GM18502 (cell line): ENCODE measurements around the gene NME4.
"Not testable (repeated sequence)": the region's sequence is repeated elsewhere in the genome, so short reads cannot be mapped to it uniquely, and the experiment has no call there.

Experiments used
- ATAC-seq: cut with Tn5 transposase; IDR thresholded peaks from one replicate; pipeline ENCODE4 v1.9.1; 2021; ENCODE audit warnings: mild to moderate bottlenecking; ENCODE audit not compliant: unreplicated experiment, poor library complexity

Gene NME4

DNA sequence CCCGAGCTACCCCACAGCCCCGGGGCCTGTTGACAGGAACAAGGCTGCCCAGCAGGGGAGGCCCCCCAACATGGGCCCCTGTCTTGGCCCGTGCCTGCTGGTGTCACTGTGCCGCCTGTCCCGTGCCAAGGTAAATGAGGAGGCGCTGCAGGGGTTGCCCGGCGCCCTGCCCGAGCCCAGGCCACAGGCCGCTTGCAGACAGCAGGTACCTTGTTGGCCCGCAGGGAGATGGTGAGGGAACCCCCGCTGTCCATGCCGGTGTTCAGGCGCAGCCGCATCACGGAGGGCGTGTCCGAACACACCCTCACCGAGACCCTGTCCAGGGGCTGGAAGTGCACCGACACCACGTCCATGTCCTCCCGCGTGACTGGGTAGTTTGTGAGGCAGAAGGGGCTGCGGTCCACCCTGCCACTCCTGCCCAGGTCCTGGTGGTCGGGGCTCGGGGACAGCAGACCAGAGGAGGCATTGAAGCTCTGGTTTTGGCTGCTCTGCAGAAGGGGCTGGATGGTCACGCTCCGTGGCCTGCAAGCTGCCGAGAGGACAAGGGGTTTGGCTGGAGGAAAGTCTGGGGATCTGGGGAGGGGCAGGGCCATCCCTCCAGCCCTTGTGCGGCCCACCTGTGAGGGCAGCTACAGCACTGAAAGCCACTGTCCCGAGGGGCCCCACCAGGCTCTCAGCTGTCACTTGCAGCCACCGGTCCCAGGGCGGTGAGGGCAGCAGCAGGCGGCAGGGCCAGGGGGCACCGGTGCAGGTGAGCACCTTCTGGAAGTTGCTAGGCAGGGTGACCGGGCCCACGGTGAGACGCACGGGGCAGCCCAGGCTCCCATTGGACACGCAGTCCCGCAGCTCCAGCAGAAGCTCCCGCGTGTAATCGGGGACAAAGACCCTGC, 20.8 kb upstream of the NME4 start:
- ATAC-seq = no peak

GRCh38 chr16:376817-377418, 20.1 kb upstream of the NME4 start:
- no peak for ATAC-seq

DNA sequence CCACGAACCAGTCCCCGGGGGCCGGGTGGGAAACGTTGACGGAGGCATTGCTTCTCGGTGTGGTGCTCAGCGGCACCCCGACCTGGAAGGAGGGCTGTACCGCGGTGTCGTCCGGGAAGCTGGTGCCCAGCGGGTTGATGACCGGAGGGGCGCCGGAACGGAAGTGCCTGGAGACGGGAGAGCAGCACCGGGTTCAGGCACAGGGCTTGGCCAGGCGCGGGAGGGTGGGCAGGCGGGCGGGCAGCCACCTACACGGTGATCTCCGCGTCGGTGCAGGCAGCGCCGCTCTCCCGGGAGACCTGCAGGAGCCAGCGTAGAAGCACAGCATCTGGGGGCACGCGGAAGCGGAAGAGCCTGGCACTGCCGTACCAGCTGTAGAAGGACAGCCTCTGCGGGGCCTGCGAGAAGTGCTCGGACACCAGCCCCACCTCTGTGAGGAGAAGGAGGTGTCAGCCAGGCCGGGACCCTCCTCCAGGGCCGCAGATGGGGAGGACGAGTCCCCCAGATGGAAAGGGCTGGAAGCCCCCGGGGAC, 19.5 kb upstream of the NME4 start:
- no peak for ATAC-seq

- not testable (repeated sequence) for ATAC-seq
Measured at GRCh38 chr16:378113-378820, 18.7 kb upstream of the NME4 start.

DNA sequence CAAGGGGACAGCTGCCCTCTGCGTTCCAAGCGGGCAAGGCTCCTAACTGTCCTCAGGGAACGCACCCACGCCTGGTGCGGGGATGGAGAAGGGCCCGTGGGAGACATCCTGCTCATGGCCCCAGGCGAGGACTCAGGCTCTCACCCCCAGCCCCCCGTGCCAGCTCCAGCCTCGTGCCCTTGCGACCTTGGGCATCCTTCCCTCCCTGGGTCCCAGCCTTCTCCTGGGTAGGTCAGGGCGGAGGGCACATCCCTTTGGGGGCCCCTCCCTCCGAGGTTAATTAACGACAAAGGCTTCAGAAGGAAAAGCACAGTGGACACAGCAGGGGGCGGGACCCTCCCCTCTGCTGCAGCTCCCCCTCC, 18.2 kb upstream of the NME4 start:
- no peak for ATAC-seq

DNA sequence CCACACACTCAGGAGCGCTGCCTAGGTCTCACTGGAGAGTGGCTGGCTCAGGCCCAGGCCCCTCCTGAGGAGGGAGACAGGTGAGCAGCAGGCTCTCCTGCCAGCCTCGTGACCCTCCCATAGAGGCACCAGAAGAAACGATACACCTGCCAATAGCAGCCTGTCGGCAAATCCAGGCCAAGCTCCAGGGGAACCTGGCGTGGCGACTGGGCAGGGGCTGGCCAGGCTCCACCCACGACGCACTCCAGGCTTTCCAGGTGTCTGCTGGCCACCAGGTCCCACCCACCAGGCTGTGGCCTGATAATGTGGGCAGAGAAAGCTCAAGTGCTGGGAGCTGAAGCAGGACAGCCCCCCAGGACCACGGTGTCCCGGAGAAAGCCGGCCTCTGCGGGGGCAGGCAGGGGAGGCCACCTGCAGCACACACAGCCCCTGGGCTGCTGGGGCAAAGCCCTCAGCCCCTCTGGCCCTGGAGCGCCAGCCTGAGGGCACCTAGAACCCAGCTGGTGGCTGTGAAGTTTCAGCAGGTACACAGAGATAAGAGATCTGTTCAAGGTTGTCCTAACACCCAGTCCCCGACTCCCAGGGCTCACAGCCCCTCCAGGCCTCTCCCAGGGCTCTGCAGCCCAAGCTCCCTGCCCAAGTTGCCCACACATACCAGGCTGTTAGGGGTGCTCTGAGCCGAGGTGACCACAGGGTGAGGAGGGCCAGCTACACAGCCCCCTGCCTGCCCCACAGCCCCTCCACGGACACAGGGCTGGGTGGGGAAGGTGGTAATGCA, 17.6 kb upstream of the NME4 start:
- no peak for ATAC-seq

- no peak for ATAC-seq
Measured at GRCh38 chr16:379961-380761, 16.8 kb upstream of the NME4 start.

GRCh38 chr16:380762-381011, 16.3 kb upstream of the NME4 start:
- no peak for ATAC-seq

DNA sequence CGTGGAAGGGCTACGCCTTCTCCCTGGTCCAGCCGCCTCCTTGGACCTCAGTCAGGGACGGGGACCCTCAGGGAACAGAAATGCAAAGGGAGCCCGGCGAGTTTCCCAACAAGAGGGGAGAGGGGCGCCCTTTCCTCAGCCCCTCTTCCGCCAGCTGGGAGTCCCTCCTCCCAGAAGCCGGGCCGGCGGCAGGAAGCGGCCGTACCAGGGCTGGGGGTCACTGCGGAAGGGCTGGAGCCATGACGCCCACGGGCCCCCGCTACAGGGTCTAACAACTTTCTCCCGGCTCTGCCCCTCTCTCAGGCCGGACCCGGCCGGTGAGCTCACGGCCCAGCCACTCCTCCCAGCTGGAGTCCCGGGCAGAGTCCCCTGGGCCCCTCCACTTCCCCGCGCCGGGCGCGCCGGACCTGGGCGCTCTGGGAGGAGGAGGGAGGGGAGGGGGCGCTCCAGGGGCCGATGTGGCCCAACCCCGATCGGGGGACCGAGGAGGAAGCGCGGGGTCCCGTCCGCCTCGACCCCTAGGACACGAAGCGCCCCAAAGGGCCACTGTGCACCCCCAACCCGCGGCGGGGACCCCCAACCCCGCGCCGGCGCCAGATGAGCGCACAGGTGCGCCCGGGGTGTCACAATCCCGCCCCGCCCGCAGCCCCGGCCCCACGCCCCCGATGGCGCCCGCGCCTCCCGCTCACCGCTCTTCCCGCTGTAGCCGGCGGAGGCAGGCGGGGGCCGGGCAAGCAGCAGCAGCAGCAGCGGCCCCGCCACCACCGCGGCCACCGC, 15.8 kb upstream of the NME4 start:
- peak; percentile 11 for ATAC-seq

- ATAC-seq = peak; percentile 64
Measured at GRCh38 chr16:381789-382717, 14.9 kb upstream of the NME4 start, which contains the start of gene PGAP6. Gene PGAP6 (minus strand): TSS chr16:381978. CDS start chr16:381821, 157 bp downstream.

- no peak for ATAC-seq
Measured at GRCh38 chr16:383326-384051, 13.5 kb upstream of the NME4 start.

DNA sequence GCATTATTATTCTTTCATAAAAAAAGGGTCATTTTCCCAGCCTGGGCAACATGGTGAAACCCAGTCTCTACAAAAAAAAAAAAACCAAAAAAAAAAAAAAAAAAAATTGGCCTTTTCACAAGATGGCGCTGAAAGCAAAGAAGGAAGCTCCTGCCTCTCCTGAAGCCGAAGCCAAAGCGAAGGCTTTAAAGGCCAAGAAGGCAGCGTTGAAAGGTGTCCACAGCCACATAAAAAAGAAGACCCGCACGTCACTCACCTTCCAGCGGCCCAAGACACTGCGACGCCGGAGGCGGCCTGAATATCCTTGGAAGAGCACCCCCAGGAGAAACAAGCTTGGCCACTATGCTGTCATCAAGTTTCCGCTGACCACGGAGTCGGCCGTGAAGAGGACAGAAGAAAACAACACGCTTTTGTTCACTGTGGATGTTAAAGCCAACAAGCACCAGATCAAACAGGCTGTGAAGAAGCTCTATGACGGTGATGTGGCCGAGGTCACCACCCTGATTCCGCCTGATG, 10.3 kb upstream of the NME4 start:
- no peak for ATAC-seq

- ATAC-seq = not testable (repeated sequence)
Measured at GRCh38 chr16:387761-388666, 9.0 kb upstream of the NME4 start.

- no peak for ATAC-seq
Measured at GRCh38 chr16:389352-389751, 7.6 kb upstream of the NME4 start.

GRCh38 chr16:391885-392335, 5.1 kb upstream of the NME4 start:
- no peak for ATAC-seq

DNA sequence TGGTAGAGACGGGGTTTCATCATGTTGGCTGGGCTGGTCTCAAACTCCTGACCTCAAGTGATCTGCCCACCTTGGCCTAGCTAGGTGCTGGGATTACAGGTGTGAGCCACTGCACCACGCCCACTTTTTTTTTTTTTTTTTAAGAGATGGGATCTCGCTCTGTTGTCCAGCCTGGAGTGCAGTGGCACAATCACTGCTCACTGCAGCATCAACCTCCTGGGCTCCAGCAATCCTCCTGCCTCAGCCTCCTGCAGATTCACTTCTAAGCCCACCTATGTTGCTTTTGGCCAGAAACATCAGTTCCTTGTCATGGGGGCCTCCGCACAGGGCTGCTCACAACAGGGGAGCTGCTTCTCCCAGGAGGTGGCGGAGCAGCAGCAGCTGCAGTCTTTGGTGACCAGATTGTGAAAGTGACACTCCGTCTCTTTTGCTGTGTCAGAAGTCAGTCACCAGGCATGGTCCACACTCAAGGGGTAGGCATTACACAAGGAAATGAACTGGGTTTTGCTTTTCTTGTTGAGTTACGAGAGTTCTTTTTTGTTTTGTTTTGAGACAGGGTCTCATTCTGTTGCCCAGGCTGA, 4.5 kb upstream of the NME4 start:
- ATAC-seq = no peak
